GM12878 (cell line): Measurements from ENCODE around the gene CASQ1. TPM values are rescaled to one million over a fixed set of nuclear protein-coding genes. Genes with fewer than 3 reads are reported as not detected.
A peak's percentile ranks its signal among the peaks of the same experiment; 100 is the strongest.

Source experiments
- BHLHE40 ChIP-seq, 2 experiments: fragments of 450-650 bp in 1 of 2; IDR thresholded peaks; 2 replicates each; pipeline ENCODE4 v1.6.1; 2011 to 2017; ENCODE audit warnings: low read depth in 2 of 2, borderline replicate concordance in 1 of 2, improper control_type of control experiment in 1 of 2, low read length in 1 of 2, mild to moderate bottlenecking in 1 of 2
- CREB1 ChIP-seq: IDR thresholded peaks from 2 replicates; pipeline ENCODE4 v1.6.1; 2012; ENCODE audit warnings: low read depth, mild to moderate bottlenecking, inconsistent platforms
- EP300 ChIP-seq, 2 experiments: fragments of 150-350 bp in 1 of 2; IDR thresholded peaks; 2 replicates each; pipeline ENCODE4 v1.6.1; 2011 to 2012; ENCODE audit warnings: low read depth in 2 of 2, low read length in 2 of 2, borderline replicate concordance in 1 of 2, improper control_type of control experiment in 1 of 2, inconsistent platforms in 1 of 2; ENCODE audit not compliant: control insufficient read depth in 1 of 2
- GATAD2B ChIP-seq: fragments of 450-650 bp; conservative IDR thresholded peaks from 2 replicates; pipeline ENCODE4 v1.6.1; 2017; ENCODE audit warnings: low read depth, mild to moderate bottlenecking, moderate library complexity
- NR2F1 ChIP-seq: fragments of 450-650 bp; conservative IDR thresholded peaks from 2 replicates; pipeline ENCODE4 v1.6.1; 2017; ENCODE audit warnings: mild to moderate bottlenecking
- PBX3 ChIP-seq: IDR thresholded peaks from 2 replicates; pipeline ENCODE4 v1.6.1; 2011; ENCODE audit warnings: mild to moderate bottlenecking, low read depth, low read length, moderate library complexity; ENCODE audit not compliant: insufficient replicate concordance
- PKNOX1 ChIP-seq: fragments of 450-650 bp; IDR thresholded peaks from 2 replicates; pipeline ENCODE4 v1.6.1; 2016; ENCODE audit warnings: mild to moderate bottlenecking
- POU2F2 ChIP-seq: IDR thresholded peaks from 3 replicates; pipeline ENCODE4 v1.6.1; 2011; ENCODE audit warnings: low read depth, mild to moderate bottlenecking, low read length, borderline replicate concordance
- PRDM15 ChIP-seq: fragments of 450-650 bp; formaldehyde crosslinking; IDR thresholded peaks from 2 replicates; pipeline ENCODE4 v1.4.0; 2020; ENCODE audit warnings: mild to moderate bottlenecking, moderate library complexity
- RAD51 ChIP-seq: fragments of 450-650 bp; IDR thresholded peaks from 2 replicates; pipeline ENCODE4 v1.6.1; 2016; ENCODE audit warnings: moderate library complexity, mild to moderate bottlenecking, inconsistent platforms
- RFX5 ChIP-seq: IDR thresholded peaks from 2 replicates; pipeline ENCODE4 v1.6.1; 2011; ENCODE audit warnings: low read depth, low read length, improper control_type of control experiment
- SIN3A ChIP-seq: IDR thresholded peaks from 2 replicates; pipeline ENCODE4 v1.6.1; 2012; ENCODE audit warnings: low read depth, low read length, improper control_type of control experiment
- SIX5 ChIP-seq: IDR thresholded peaks from 2 replicates; pipeline ENCODE4 v1.6.1; 2011; ENCODE audit warnings: mild to moderate bottlenecking, low read depth, low read length, moderate library complexity; ENCODE audit not compliant: severe bottlenecking
- WRNIP1 ChIP-seq: IDR thresholded peaks from 2 replicates; pipeline ENCODE4 v1.6.1; 2011; ENCODE audit warnings: low read depth, low read length, improper control_type of control experiment, borderline replicate concordance
- ZBTB40 ChIP-seq: fragments of 450-650 bp; IDR thresholded peaks from 2 replicates; pipeline ENCODE4 v1.6.1; 2016; ENCODE audit warnings: mild to moderate bottlenecking, moderate library complexity, borderline replicate concordance
- ZNF24 ChIP-seq: fragments of 450-650 bp; IDR thresholded peaks from 2 replicates; pipeline ENCODE4 v1.6.1; 2017; ENCODE audit warnings: antibody characterized with exemption, mild to moderate bottlenecking
- polyA plus RNA-seq, 11 experiments: library from polyadenylated mRNA; depleted of rRNA in 4 of 11; unstranded in 6 of 11; stranded (reverse) in 5 of 11; fragments of >200 nt; fragmentation: Nextera tagmentation in 4 of 11; fragmentation: Illumina TruSeq in 1 of 11; extraction: Ambion mirVana in 4 of 11; extraction: Trizol in 1 of 11; gene quantifications; 1 replicate in 1 of 11; 2 replicates in 10 of 11; pipeline versions ENCODE4 v1.2.1 to v1.2.3, GENCODE V29; 2011 to 2016; ENCODE audit warnings: inconsistent platforms in 2 of 11, missing spikeins in 2 of 11, low read depth in 1 of 11
- total RNA-seq, 4 experiments: library from RNA; depleted of rRNA in 3 of 4; stranded (reverse); fragments of >200 nt in 3 of 4; fragmentation: Illumina TruSeq in 1 of 4; extraction: Trizol in 1 of 4; gene quantifications; 2 replicates each; pipeline versions ENCODE4 v1.2.1 to v1.2.3, GENCODE V29; 2013 to 2021

CASQ1 gene
- total and polyA plus RNA-seq, 10 of the 15 experiments (the other 5 are each of a cell fraction or from before 2014, with no cell fraction given) = 0.10 to 0.77 (median 0.34) TPM

- no peak for TF ChIP-seq PRDM15
- peak; percentile 90; the same call in 2 of the 3 replicates for TF ChIP-seq POU2F2
- no peak for TF ChIP-seq RAD51
- TF ChIP-seq ZBTB40 = no peak
- TF ChIP-seq WRNIP1 = no peak
- TF ChIP-seq ZNF24 = no peak
- TF ChIP-seq CREB1 = no peak
- no peak for TF ChIP-seq RFX5
- no peak for TF ChIP-seq SIN3A
- TF ChIP-seq PBX3 = no peak
- TF ChIP-seq BHLHE40 (IDR thresholded peaks at IDR 0.05; ENCODE audit: borderline replicate concordance in 1 of 2, low read depth in 2 of 2, low read length in 1 of 2) = peak; percentile 23 to 48; a peak in 3 of 4 replicates
- TF ChIP-seq GATAD2B = peak; percentile 95
- no peak for TF ChIP-seq PKNOX1
- peak; percentile 71 for TF ChIP-seq NR2F1
- peak; percentile 60 to 90; a peak in 3 of 4 replicates for TF ChIP-seq EP300 (IDR thresholded peaks at IDR 0.05; ENCODE audit: borderline replicate concordance in 1 of 2, control insufficient read depth in 1 of 2, low read depth in 2 of 2, low read length in 2 of 2)
- TF ChIP-seq SIX5 = no peak
Measured at GRCh38 chr1:160204526-160205241, 14.3 kb downstream of the CASQ1 start (continued).
